ENCODE data around the gene FRMD3.

GRCh38 chr9:83512621-83513020 lies 25.6 kb downstream of the FRMD3 start:
- no peak for TF ChIP-seq EP300 (IDR thresholded peaks at IDR 0.05)
- no peak for TF ChIP-seq CTCF (IDR thresholded peaks at IDR 0.05)
